ENCODE measurements around the gene FUT7.

The FUT7 gene

DNA sequence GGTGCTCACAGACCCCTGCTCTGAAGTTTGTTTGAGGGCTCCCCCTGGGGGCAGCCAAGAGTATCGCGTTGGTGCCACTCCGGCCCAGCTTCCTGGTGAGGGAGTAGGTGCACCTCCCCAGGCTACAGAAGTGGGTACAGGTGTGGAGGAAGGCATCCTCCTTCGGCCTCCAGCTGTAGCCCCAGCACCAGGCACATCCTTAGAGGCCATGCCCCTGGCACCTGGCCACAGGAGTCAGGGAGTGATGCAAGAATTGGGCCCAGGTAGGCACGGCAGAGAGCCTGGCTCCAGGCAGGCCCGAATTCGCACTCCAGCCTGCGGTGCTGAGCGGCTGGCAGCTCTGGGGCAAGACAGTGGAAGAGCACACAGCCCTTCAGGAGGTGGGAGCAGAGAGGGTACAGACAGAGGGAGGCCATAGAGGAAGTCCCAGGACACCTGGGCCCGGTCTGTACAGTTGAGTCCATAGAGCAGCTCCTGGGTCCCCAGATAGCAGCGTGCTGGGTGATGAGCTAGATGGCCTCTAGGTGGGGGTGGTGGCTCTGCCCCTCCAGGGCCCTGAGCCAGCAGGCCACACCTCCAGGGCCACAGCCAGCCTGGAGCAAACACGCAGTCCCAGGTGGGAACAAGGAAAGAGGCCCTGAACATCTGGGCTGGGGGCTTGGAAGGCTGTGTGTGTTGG lies 36.1 kb upstream of the FUT7 start (continued):
- TF ChIP-seq ZNF19 (tag by site-specific recombination; IDR thresholded peaks at IDR 0.05; ENCODE audit: low read depth) (no peak), ZNF510 (tag by site-specific recombination; IDR thresholded peaks at IDR 0.05; ENCODE audit: insufficient replicate concordance) (no peak), GLIS2 (tag by site-specific recombination; IDR thresholded peaks at IDR 0.05) (no peak; the same call in 1 of the 2 replicates), ZNF629 (tag by site-specific recombination; IDR thresholded peaks at IDR 0.05) (no peak), ZNF48 (tag by site-specific recombination; IDR thresholded peaks at IDR 0.05) (no peak), ZNF266 (tag by site-specific recombination; IDR thresholded peaks at IDR 0.05; ENCODE audit: low read depth) (no peak), ZFP3 (tag by site-specific recombination; IDR thresholded peaks at IDR 0.05; ENCODE audit: low read depth) (no peak), ZNF558 (tag by site-specific recombination; IDR thresholded peaks at IDR 0.05) (no peak), ZNF555 (tag by site-specific recombination; conservative IDR thresholded peaks at IDR 0.05) (no peak), ZNF169 (tag by site-specific recombination; IDR thresholded peaks at IDR 0.05) (no peak), SCRT2 (tag by site-specific recombination; IDR thresholded peaks at IDR 0.05) (no peak), ZNF776 (tag by site-specific recombination; IDR thresholded peaks at IDR 0.05; ENCODE audit: borderline replicate concordance) (no peak), RBAK (tag by site-specific recombination; IDR thresholded peaks at IDR 0.05) (no peak), ZBTB7A (tag by site-specific recombination; IDR thresholded peaks at IDR 0.05; ENCODE audit: low read depth) (no peak), ZNF624 (tag by site-specific recombination; IDR thresholded peaks at IDR 0.05) (no peak), ZNF768 (tag by site-specific recombination; IDR thresholded peaks at IDR 0.05) (no peak), ZSCAN23 (tag by site-specific recombination; IDR thresholded peaks at IDR 0.05) (no peak), ZNF354C (tag by site-specific recombination; IDR thresholded peaks at IDR 0.05; ENCODE audit: borderline replicate concordance, low read depth) (no peak), ZNF433 (tag by site-specific recombination; IDR thresholded peaks at IDR 0.05; ENCODE audit: low read depth) (no peak), ZNF239 (tag by site-specific recombination; IDR thresholded peaks at IDR 0.05) (no peak), KLF10 (tag by site-specific recombination; IDR thresholded peaks at IDR 0.05) (peak; percentile 47; the same call in 1 of the 2 replicates), ZNF473 (tag by site-specific recombination; IDR thresholded peaks at IDR 0.05) (no peak), ZNF664 (tag by site-specific recombination; IDR thresholded peaks at IDR 0.05) (no peak)
- TF ChIP-seq, protein P1, sequence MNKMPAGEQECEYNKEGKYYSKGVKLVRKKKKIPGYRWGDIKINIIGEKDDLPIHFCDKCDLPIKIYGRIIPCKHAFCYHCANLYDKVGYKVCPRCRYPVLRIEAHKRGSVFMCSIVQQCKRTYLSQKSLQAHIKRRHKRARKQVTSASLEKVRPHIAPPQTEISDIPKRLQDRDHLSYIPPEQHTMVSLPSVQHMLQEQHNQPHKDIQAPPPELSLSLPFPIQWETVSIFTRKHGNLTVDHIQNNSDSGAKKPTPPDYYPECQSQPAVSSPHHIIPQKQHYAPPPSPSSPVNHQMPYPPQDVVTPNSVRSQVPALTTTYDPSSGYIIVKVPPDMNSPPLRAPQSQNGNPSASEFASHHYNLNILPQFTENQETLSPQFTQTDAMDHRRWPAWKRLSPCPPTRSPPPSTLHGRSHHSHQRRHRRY (tag by site-specific recombination; IDR thresholded peaks at IDR 0.05) = no peak
- TF ChIP-seq, protein P2, sequence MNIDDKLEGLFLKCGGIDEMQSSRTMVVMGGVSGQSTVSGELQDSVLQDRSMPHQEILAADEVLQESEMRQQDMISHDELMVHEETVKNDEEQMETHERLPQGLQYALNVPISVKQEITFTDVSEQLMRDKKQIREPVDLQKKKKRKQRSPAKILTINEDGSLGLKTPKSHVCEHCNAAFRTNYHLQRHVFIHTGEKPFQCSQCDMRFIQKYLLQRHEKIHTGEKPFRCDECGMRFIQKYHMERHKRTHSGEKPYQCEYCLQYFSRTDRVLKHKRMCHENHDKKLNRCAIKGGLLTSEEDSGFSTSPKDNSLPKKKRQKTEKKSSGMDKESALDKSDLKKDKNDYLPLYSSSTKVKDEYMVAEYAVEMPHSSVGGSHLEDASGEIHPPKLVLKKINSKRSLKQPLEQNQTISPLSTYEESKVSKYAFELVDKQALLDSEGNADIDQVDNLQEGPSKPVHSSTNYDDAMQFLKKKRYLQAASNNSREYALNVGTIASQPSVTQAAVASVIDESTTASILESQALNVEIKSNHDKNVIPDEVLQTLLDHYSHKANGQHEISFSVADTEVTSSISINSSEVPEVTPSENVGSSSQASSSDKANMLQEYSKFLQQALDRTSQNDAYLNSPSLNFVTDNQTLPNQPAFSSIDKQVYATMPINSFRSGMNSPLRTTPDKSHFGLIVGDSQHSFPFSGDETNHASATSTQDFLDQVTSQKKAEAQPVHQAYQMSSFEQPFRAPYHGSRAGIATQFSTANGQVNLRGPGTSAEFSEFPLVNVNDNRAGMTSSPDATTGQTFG (tag by site-specific recombination; IDR thresholded peaks at IDR 0.05; ENCODE audit: borderline replicate concordance) = no peak
- TF ChIP-seq, protein P3, sequence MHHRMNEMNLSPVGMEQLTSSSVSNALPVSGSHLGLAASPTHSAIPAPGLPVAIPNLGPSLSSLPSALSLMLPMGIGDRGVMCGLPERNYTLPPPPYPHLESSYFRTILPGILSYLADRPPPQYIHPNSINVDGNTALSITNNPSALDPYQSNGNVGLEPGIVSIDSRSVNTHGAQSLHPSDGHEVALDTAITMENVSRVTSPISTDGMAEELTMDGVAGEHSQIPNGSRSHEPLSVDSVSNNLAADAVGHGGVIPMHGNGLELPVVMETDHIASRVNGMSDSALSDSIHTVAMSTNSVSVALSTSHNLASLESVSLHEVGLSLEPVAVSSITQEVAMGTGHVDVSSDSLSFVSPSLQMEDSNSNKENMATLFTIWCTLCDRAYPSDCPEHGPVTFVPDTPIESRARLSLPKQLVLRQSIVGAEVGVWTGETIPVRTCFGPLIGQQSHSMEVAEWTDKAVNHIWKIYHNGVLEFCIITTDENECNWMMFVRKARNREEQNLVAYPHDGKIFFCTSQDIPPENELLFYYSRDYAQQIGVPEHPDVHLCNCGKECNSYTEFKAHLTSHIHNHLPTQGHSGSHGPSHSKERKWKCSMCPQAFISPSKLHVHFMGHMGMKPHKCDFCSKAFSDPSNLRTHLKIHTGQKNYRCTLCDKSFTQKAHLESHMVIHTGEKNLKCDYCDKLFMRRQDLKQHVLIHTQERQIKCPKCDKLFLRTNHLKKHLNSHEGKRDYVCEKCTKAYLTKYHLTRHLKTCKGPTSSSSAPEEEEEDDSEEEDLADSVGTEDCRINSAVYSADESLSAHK (tag by site-specific recombination; IDR thresholded peaks at IDR 0.05) = no peak
- TF ChIP-seq, protein P4, sequence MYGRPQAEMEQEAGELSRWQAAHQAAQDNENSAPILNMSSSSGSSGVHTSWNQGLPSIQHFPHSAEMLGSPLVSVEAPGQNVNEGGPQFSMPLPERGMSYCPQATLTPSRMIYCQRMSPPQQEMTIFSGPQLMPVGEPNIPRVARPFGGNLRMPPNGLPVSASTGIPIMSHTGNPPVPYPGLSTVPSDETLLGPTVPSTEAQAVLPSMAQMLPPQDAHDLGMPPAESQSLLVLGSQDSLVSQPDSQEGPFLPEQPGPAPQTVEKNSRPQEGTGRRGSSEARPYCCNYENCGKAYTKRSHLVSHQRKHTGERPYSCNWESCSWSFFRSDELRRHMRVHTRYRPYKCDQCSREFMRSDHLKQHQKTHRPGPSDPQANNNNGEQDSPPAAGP (tag by site-specific recombination; IDR thresholded peaks at IDR 0.05) = 0 out of 2 replicates have a peak, but pooled peaks have one; percentile 26
- TF ChIP-seq, protein P5, sequence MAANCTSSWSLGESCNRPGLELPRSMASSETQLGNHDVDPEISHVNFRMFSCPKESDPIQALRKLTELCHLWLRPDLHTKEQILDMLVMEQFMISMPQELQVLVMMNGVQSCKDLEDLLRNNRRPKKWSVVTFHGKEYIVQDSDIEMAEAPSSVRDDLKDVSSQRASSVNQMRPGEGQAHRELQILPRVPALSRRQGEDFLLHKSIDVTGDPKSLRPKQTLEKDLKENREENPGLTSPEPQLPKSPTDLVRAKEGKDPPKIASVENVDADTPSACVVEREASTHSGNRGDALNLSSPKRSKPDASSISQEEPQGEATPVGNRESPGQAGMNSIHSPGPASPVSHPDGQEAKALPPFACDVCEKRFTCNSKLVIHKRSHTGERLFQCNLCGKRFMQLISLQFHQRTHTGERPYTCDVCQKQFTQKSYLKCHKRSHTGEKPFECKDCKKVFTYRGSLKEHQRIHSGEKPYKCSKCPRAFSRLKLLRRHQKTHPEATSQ (tag by site-specific recombination; IDR thresholded peaks at IDR 0.05) = no peak

Data from HEK293 (cell line).